ENCODE results near the gene ELOVL3. TPM values are rescaled to one million over a fixed set of nuclear protein-coding genes. Genes with fewer than 3 reads are reported as not detected.

The ELOVL3 gene
- total and polyA plus RNA-seq, 9 of the 15 experiments (the other 6 are each of a cell fraction or from before 2014, with no cell fraction given): 0.32 to 3.3 (median 0.87) TPM

- DNase-seq (ENCODE audit: extremely low read depth in 1 of 4, low spot score in 3 of 4): no peak
- in situ Hi-C loops (cut with MboI): loop anchor here (25.0 kb wide), 1 partner anchor 353 kb away; no protein-coding TSS in a partner anchor
- Histone ChIP-seq H3K4me2 (ENCODE audit: insufficient read depth, low read length) (no peak overlapping the region), H3K79me2 (ENCODE audit: control insufficient read depth, insufficient read depth, low read length) (no peaks in the 10 kb centered on the region), H4K20me1 (replicated peaks; ENCODE audit: control insufficient read depth, insufficient read depth, low read length) (no peaks in the 10 kb centered on the region), H2AFZ (ENCODE audit: low read depth, low read length) (no peak overlapping the region), H3K27me3 (ENCODE audit: control insufficient read depth in 2 of 2, insufficient read depth in 2 of 2, low read length in 2 of 2) (peaks cover 0 to 2% of the 10 kb centered on the region in 2 experiments; a peak in 1 of 5 replicates), H3K9ac (ENCODE audit: insufficient read depth in 1 of 2, low read depth in 2 of 2, low read length in 2 of 2) (peak overlapping the region in 1 of 2 experiments; percentile 45; a peak in 1 of 4 replicates), H3K36me3 (ENCODE audit: control insufficient read depth, insufficient read depth, low read length) (no peaks in the 10 kb centered on the region), H3K9me1 (ENCODE audit: control insufficient read depth, insufficient read depth, low read length) (no peaks in the 10 kb centered on the region), H3K4me3 (no peak overlapping the region), H3K9me3 (replicated peaks; ENCODE audit: control insufficient read depth, insufficient read depth, low read depth, low read length) (no peaks in the 10 kb centered on the region), H3K4me1 (replicated peaks in 1 of 2; ENCODE audit: control insufficient read depth in 2 of 2, insufficient read depth in 2 of 2, low read length in 2 of 2) (peaks cover 4 to 24% of the 10 kb centered on the region in 2 experiments; a peak in 3 of 5 replicates), H3K27ac (ENCODE audit: extremely low read depth, low read depth, low read length) (no peak overlapping the region)
- no peak for ATAC-seq
- TF ChIP-seq HSF4 (CRISPR knock-in tag; IDR thresholded peaks at IDR 0.05; ENCODE audit: borderline replicate concordance) (no peak), HNRNPH1 (optimal IDR thresholded peaks at IDR 0.05; ENCODE audit: low read depth, low read length) (no peak), DIDO1 (tag; IDR thresholded peaks at IDR 0.05; ENCODE audit: low read depth) (no peak), HOXB6 (CRISPR knock-in tag; IDR thresholded peaks at IDR 0.05; ENCODE audit: borderline replicate concordance) (no peak), ADNP (tag; IDR thresholded peaks at IDR 0.05) (no peak), ZNF639 (CRISPR knock-in tag; conservative IDR thresholded peaks at IDR 0.05 in 1 of 2, IDR thresholded peaks at IDR 0.05 in 1 of 2) (no peak), ZNF354B (CRISPR knock-in tag; IDR thresholded peaks at IDR 0.05) (no peak), ZNF830 (CRISPR knock-in tag; IDR thresholded peaks at IDR 0.05) (no peak), MBD1 (CRISPR knock-in tag; IDR thresholded peaks at IDR 0.05) (no peak)
- TF ChIP-seq, protein P1, sequence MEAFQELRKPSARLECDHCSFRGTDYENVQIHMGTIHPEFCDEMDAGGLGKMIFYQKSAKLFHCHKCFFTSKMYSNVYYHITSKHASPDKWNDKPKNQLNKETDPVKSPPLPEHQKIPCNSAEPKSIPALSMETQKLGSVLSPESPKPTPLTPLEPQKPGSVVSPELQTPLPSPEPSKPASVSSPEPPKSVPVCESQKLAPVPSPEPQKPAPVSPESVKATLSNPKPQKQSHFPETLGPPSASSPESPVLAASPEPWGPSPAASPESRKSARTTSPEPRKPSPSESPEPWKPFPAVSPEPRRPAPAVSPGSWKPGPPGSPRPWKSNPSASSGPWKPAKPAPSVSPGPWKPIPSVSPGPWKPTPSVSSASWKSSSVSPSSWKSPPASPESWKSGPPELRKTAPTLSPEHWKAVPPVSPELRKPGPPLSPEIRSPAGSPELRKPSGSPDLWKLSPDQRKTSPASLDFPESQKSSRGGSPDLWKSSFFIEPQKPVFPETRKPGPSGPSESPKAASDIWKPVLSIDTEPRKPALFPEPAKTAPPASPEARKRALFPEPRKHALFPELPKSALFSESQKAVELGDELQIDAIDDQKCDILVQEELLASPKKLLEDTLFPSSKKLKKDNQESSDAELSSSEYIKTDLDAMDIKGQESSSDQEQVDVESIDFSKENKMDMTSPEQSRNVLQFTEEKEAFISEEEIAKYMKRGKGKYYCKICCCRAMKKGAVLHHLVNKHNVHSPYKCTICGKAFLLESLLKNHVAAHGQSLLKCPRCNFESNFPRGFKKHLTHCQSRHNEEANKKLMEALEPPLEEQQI (IDR thresholded peaks at IDR 0.05): no peak
- TF ChIP-seq, protein P2, sequence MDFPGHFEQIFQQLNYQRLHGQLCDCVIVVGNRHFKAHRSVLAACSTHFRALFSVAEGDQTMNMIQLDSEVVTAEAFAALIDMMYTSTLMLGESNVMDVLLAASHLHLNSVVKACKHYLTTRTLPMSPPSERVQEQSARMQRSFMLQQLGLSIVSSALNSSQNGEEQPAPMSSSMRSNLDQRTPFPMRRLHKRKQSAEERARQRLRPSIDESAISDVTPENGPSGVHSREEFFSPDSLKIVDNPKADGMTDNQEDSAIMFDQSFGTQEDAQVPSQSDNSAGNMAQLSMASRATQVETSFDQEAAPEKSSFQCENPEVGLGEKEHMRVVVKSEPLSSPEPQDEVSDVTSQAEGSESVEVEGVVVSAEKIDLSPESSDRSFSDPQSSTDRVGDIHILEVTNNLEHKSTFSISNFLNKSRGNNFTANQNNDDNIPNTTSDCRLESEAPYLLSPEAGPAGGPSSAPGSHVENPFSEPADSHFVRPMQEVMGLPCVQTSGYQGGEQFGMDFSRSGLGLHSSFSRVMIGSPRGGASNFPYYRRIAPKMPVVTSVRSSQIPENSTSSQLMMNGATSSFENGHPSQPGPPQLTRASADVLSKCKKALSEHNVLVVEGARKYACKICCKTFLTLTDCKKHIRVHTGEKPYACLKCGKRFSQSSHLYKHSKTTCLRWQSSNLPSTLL (IDR thresholded peaks at IDR 0.05): no peak
- intact Hi-C loops (cut with micrococcal nuclease): loop anchor here (5.0 kb wide), 2 partner anchors 243 to 348 kb away; no protein-coding TSS in a partner anchor
- WGBS (ENCODE audit: insufficient coverage, low coverage, missing lambda C conversion rate): 11% methylated on average over 1 of the region's 1 CpG
- FAIRE-seq: no peak
- BruUV-seq (replicated peaks): no TSS peak
- CTCF ChIA-PET (ENCODE audit: low intra/inter-chr PET ratio): no interaction called here
- POLR2A ChIA-PET: no interaction called here
These were observed 7.9 kb downstream of the ELOVL3 start for GRCh38 chr10:102233997-102234396.

All from K562 (cell line).